GM12872 (cell line): Measurements from ENCODE around the gene TBC1D5.

Experiments
- CTCF ChIP-seq: IDR thresholded peaks from 3 replicates; pipeline ENCODE4 v1.5.1; 2011; ENCODE audit warnings: low read depth, mild to moderate bottlenecking, low read length, moderate library complexity; ENCODE audit not compliant: insufficient read depth

TBC1D5 gene

GRCh38 chr3:17340693-17341092, 401.7 kb downstream of the TBC1D5 start:
- no peak for TF ChIP-seq CTCF

GRCh38 chr3:17340261-17340660, 402.2 kb downstream of the TBC1D5 start:
- no peak for TF ChIP-seq CTCF

- no peak for TF ChIP-seq CTCF
Observed at GRCh38 chr3:17339132-17339575, 403.3 kb downstream of the TBC1D5 start.

- TF ChIP-seq CTCF: no peak
Observed at GRCh38 chr3:17336291-17336690, 406.1 kb downstream of the TBC1D5 start.

- TF ChIP-seq CTCF: no peak
Observed at GRCh38 chr3:17333893-17334292, 408.5 kb downstream of the TBC1D5 start.

GRCh38 chr3:17333446-17333845, 409.0 kb downstream of the TBC1D5 start:
- TF ChIP-seq CTCF: no peak

GRCh38 chr3:17330660-17331059, 411.8 kb downstream of the TBC1D5 start:
- no peak for TF ChIP-seq CTCF

GRCh38 chr3:17329927-17330326, 412.5 kb downstream of the TBC1D5 start:
- no peak for TF ChIP-seq CTCF
